C4-2B (cell line): ENCODE results near the gene KCNK3.

Experiments used
- H3K27ac ChIP-seq: fragments of 450-650 bp; 2 replicates; pipeline ENCODE4 v1.5.1; 2017
- CTCF ChIP-seq: fragments of 450-650 bp; conservative IDR thresholded peaks from 2 replicates; pipeline ENCODE4 v1.5.1; 2017; ENCODE audit warnings: mild to moderate bottlenecking
- ZFX ChIP-seq: fragments of 450-650 bp; IDR thresholded peaks from 2 replicates; pipeline ENCODE4 v1.6.1; 2017

Gene KCNK3

GRCh38 chr2:26691881-26692278, 642 bp upstream of the KCNK3 start:
- H3K27ac ChIP-seq, result no peak overlapping the region

GRCh38 chr2:26692897-26693849, 651 bp downstream of the KCNK3 start:
- no peak overlapping the region for H3K27ac ChIP-seq
- no peak for TF ChIP-seq ZFX
- no peak for TF ChIP-seq CTCF

More at GRCh38 chr2:26691881-26692278, 642 bp upstream of the KCNK3 start:
- TF ChIP-seq ZFX (no peak), CTCF (no peak)

- TF ChIP-seq CTCF, result no peak
- TF ChIP-seq ZFX, result no peak
- no peak overlapping the region for H3K27ac ChIP-seq
These were observed 1.5 kb downstream of the KCNK3 start for GRCh38 chr2:26694001-26694400.

- H3K27ac ChIP-seq, result no peak overlapping the region
- TF ChIP-seq CTCF (no peak), ZFX (no peak)
These were observed 3.9 kb downstream of the KCNK3 start for GRCh38 chr2:26696351-26696816.

GRCh38 chr2:26697425-26697824, 4.9 kb downstream of the KCNK3 start:
- TF ChIP-seq ZFX, result no peak
- TF ChIP-seq CTCF, result no peak
- no peak overlapping the region for H3K27ac ChIP-seq

- no peak overlapping the region for H3K27ac ChIP-seq
- TF ChIP-seq ZFX (no peak), CTCF (no peak)
These were observed 6.8 kb downstream of the KCNK3 start for GRCh38 chr2:26699295-26699694.

- TF ChIP-seq ZFX (no peak), CTCF (no peak)
- no peak overlapping the region for H3K27ac ChIP-seq
These were observed 7.6 kb downstream of the KCNK3 start for GRCh38 chr2:26700078-26700477.
